ENCODE data around the gene MYO1G. TPM values are rescaled to one million over a fixed set of nuclear protein-coding genes. Genes with fewer than 3 reads are reported as not detected.

MYO1G gene
- total RNA-seq, 2 experiments from 2014 or later: 23.6 to 87.3 TPM

DNA sequence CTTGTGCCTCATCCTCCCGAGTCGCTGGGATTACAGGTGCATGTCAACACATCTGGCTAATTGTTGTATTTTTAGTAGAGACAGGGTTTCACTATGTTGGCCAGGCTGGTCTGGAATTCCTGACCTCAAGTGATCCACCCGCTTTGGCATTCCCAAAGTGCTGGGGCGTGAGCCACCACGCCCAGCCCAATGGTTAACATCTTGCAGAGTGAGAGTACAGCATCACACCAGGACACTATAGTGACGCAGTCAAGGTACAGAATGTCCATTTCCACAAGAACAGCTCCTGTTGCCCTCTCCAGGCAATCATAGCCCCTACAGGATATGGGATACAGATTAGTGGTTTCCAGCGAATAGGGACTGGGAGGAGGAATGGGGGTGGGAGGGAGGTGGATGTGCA lies 34.0 kb downstream of the MYO1G start:
- no peak for DNase-seq (ENCODE audit: low spot score)
- Histone ChIP-seq H3K79me2 (ENCODE audit: insufficient read depth, low read depth, low read length) (no peaks in the 10 kb centered on the region), H3K4me3 (ENCODE audit: low read depth, low read length, poor library complexity, severe bottlenecking) (no peak overlapping the region), H3K9me3 (ENCODE audit: low read length) (no peaks in the 10 kb centered on the region), H2AFZ (ENCODE audit: low read length) (no peak overlapping the region), H3K9me2 (ENCODE audit: insufficient read depth, low read length) (no peaks in the 10 kb centered on the region), H3K36me3 (ENCODE audit: insufficient read depth, low read length) (no peaks in the 10 kb centered on the region), H4K20me1 (ENCODE audit: insufficient read depth, low read length) (no peaks in the 10 kb centered on the region), H3K4me2 (ENCODE audit: low read length) (no peak overlapping the region), H3K27ac (ENCODE audit: low read depth, low read length, poor library complexity, severe bottlenecking) (no peak overlapping the region), H3K4me1 (ENCODE audit: insufficient read depth, low read length, poor library complexity, severe bottlenecking) (no peaks in the 10 kb centered on the region)
- intact Hi-C loops (cut with micrococcal nuclease; ENCODE audit: unreplicated experiment): no loop called here
- BruUV-seq (replicated peaks): no TSS peak
- CTCF ChIA-PET (ENCODE audit: unreplicated experiment): no interaction called here
- no peak for TF ChIP-seq EZH2phosphoT487 (IDR thresholded peaks at IDR 0.05; ENCODE audit: borderline replicate concordance, low read depth, low read length)
- TF ChIP-seq, protein P1, sequence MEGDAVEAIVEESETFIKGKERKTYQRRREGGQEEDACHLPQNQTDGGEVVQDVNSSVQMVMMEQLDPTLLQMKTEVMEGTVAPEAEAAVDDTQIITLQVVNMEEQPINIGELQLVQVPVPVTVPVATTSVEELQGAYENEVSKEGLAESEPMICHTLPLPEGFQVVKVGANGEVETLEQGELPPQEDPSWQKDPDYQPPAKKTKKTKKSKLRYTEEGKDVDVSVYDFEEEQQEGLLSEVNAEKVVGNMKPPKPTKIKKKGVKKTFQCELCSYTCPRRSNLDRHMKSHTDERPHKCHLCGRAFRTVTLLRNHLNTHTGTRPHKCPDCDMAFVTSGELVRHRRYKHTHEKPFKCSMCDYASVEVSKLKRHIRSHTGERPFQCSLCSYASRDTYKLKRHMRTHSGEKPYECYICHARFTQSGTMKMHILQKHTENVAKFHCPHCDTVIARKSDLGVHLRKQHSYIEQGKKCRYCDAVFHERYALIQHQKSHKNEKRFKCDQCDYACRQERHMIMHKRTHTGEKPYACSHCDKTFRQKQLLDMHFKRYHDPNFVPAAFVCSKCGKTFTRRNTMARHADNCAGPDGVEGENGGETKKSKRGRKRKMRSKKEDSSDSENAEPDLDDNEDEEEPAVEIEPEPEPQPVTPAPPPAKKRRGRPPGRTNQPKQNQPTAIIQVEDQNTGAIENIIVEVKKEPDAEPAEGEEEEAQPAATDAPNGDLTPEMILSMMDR (conservative IDR thresholded peaks at IDR 0.05; ENCODE audit: low read length): no peak
- POLR2A ChIA-PET: no interaction called here

DNA sequence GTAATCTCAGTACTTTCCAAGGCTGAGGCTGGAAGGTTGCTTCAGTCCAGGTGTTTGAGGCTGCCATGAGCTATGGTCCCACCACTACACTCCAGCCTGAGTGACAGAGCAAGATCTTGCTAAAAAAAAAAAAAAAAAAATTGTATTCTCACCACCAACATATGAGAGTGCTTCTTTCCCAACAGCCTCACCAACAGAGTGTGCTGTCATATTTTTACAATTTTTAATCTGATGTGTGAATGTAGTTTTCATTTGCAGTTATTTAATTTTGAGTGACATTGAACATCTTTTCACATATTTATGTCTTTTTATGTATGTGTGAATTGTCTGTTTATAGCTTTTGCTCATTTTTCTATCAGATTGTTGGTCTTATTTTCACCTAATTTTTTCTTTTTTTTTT lies 35.2 kb downstream of the MYO1G start:
- Histone ChIP-seq H3K4me2 (ENCODE audit: low read length) (no peak overlapping the region), H4K20me1 (ENCODE audit: insufficient read depth, low read length) (no peaks in the 10 kb centered on the region), H3K9me2 (ENCODE audit: insufficient read depth, low read length) (no peaks in the 10 kb centered on the region), H3K9me3 (ENCODE audit: low read length) (no peaks in the 10 kb centered on the region), H3K4me3 (ENCODE audit: low read depth, low read length, poor library complexity, severe bottlenecking) (no peak overlapping the region), H3K4me1 (ENCODE audit: insufficient read depth, low read length, poor library complexity, severe bottlenecking) (no peaks in the 10 kb centered on the region), H3K36me3 (ENCODE audit: insufficient read depth, low read length) (no peaks in the 10 kb centered on the region), H3K27ac (ENCODE audit: low read depth, low read length, poor library complexity, severe bottlenecking) (no peak overlapping the region), H2AFZ (ENCODE audit: low read length) (no peak overlapping the region), H3K79me2 (ENCODE audit: insufficient read depth, low read depth, low read length) (no peaks in the 10 kb centered on the region)
- POLR2A ChIA-PET: interaction anchor here (0.7 kb wide), 1 partner anchor 45 kb away, joined by 5 read pairs; no protein-coding TSS in a partner anchor
- TF ChIP-seq EZH2phosphoT487 (IDR thresholded peaks at IDR 0.05; ENCODE audit: borderline replicate concordance, low read depth, low read length): no peak
- TF ChIP-seq, protein P1 (conservative IDR thresholded peaks at IDR 0.05; ENCODE audit: low read length): no peak
- no TSS peak for BruUV-seq (replicated peaks)
- intact Hi-C loops (cut with micrococcal nuclease; ENCODE audit: unreplicated experiment): no loop called here
- DNase-seq (ENCODE audit: low spot score): no peak
- CTCF ChIA-PET (ENCODE audit: unreplicated experiment): no interaction called here

DNA sequence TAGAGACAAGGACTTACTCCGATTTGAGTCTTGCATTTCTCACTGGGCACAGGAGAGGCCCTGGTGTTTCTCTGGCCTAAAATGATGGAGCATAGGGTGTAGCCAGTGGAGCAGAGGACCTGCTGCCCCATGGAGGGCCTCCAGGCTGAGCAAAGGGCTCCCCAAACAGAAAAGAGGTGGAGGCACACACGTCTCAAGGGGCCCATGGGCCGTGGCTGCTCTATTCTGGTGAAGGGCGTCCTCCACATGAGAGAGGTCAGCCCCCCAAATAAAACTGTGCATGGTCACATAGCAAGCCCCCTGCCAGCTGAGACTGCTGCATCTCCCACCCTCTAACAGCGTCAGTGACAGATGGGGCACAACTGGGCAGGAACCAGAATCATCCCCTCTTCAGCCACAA lies 41.4 kb downstream of the MYO1G start:
- TF ChIP-seq, protein P1 (conservative IDR thresholded peaks at IDR 0.05; ENCODE audit: low read length): no peak
- TF ChIP-seq EZH2phosphoT487 (IDR thresholded peaks at IDR 0.05; ENCODE audit: borderline replicate concordance, low read depth, low read length): no peak
- intact Hi-C loops (cut with micrococcal nuclease; ENCODE audit: unreplicated experiment): no loop called here
- no peak for DNase-seq (ENCODE audit: low spot score)
- Histone ChIP-seq H3K4me1 (ENCODE audit: insufficient read depth, low read length, poor library complexity, severe bottlenecking) (no peaks in the 10 kb centered on the region), H3K9me3 (ENCODE audit: low read length) (no peaks in the 10 kb centered on the region), H2AFZ (ENCODE audit: low read length) (no peak overlapping the region), H3K4me2 (ENCODE audit: low read length) (no peak overlapping the region), H4K20me1 (ENCODE audit: insufficient read depth, low read length) (no peaks in the 10 kb centered on the region), H3K27ac (ENCODE audit: low read depth, low read length, poor library complexity, severe bottlenecking) (no peak overlapping the region), H3K9me2 (ENCODE audit: insufficient read depth, low read length) (no peaks in the 10 kb centered on the region), H3K36me3 (ENCODE audit: insufficient read depth, low read length) (no peaks in the 10 kb centered on the region), H3K4me3 (ENCODE audit: low read depth, low read length, poor library complexity, severe bottlenecking) (no peak overlapping the region), H3K79me2 (ENCODE audit: insufficient read depth, low read depth, low read length) (no peaks in the 10 kb centered on the region)
- ChIA-PET CTCF (ENCODE audit: unreplicated experiment) (no interaction called here), POLR2A (no interaction called here)
- no TSS peak for BruUV-seq (replicated peaks)

Data from OCI-LY7 (cell line).